Activated T-cell treated with anti-CD3 and anti-CD28 coated beads, Interleukin-2, amount 50 U/mL, for 1 hour (primary cell): ENCODE data around the gene FBXO31.
A peak's percentile ranks its signal among the peaks of the same experiment; 100 is the strongest.

Source experiments
- DNase-seq: peaks from one replicate; pipeline ENCODE4 v3.0.0-alpha.2; 2020

FBXO31 gene

DNA sequence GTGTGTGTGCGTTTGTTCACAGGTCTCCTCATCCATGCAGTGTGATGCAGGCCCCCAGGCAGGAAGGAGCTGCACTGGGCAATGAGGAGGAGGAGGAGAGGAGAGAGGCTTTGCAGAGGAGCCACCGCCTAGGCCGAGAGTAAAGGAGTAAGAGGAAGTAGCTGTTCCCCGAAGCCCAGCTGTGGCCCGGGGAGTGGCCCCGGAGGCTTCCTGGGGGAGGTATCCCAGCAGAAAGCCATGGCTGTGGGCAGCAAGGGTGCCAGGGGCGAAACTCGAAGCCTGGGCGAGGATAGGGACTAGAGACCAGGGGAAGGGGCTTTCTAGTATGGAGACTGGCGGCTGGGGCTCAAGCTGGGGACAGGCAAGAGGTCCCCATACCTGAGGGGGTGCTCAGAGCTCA lies 78.6 kb downstream of the FBXO31 start:
- no peak for DNase-seq

DNA sequence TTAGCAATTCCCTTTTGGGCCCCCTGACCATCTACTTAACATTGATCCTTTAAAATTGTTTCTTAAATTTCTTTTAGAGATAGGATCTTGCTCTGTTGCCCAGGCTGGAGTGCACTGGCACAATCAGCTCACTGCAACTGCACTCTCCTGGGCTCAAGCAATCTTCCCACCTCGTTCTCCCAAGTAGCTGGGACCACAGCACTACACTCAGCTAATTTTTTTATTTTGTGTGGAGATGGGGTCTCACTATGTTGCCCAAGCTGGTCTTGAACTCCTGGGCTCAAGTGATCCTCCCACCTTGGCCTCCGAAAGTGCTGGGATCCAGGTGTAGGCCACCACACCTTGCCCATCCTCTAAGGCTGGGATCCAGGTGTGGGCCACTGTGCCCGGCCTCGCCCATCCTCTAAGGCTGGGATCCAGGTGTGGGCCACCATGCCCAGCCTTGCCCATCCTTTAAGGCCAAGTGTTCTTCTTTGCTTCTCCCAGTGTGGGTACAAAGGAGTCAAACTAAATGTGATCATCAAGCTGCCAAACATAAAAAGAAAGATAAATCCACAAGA lies 79.5 kb downstream of the FBXO31 start:
- no peak for DNase-seq

- no peak for DNase-seq
Measured at GRCh38 chr16:87303431-87303930, 80.1 kb downstream of the FBXO31 start.

DNA sequence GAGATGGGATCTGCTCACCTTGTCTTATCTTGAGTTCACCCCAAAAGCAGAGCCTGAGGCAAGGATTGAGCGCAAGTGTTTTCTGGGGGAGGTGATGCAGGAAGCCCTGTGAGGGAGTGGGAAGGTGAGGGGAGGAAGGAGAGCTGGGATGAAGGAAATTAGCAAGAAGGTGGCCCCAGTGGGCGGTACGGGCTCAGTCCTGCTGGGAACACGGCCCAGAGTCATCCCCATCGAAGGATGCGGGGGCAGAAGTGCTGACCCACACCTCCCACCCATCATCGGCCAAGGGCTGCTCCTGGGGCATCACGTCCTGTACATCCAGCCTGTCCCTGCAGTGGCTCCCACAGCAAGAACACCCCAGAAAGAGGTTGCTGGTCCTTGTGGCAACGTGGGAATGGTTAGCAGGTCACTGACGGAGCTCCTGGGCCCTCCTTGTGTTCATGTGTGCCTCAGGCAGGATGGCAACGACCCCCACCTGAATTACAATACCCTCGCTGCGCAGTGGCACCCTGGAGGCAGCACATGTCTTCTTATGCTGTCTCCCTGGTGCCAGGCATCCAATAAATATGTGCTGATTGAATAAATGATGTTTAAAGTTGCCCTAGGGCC lies 84.6 kb downstream of the FBXO31 start:
- no peak for DNase-seq

GRCh38 chr16:87297918-87298631 lies 85.5 kb downstream of the FBXO31 start:
- peak; percentile 34 for DNase-seq

DNA sequence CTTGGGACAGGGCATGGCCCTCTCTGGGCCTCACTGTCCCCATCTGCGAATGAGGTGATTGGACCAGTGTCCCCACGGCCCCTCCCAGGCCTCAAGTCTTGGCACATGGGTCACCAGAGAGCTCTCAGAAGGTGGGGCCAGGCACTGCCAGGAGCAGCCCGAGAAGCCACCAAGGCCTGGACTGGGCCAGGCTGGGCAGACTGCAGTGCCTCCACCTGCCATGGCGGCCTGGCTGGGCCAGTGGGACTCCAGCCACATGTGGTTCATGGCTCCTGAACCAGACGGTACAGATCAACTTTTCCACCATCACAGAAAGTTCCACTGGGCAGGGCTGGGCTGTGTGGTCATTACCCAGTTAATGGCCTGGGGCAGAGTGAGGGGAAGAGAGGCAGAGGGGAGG lies 86.2 kb downstream of the FBXO31 start:
- DNase-seq = no peak

GRCh38 chr16:87295661-87296531 lies 87.7 kb downstream of the FBXO31 start:
- DNase-seq = no peak

DNA sequence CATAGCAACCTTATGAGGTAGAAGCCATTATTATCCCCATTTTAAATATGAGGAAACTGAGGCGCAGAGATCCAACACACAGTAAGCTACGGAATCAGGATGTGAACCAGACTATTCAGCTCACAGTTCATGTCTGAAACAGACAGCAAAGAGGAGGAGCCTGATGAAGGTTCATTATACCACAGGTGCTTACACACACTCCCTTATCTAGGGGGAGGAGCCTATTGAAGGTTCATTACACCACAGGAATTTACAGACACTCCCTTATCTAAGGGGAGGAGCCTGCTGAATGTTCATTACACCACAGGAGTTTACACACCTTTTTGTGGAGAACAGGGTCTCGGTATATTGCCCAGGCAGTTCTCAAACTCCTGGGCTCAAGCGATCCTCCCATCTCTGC lies 88.3 kb downstream of the FBXO31 start:
- no peak for DNase-seq

GRCh38 chr16:87293990-87294389 lies 89.6 kb downstream of the FBXO31 start:
- DNase-seq = no peak

DNA sequence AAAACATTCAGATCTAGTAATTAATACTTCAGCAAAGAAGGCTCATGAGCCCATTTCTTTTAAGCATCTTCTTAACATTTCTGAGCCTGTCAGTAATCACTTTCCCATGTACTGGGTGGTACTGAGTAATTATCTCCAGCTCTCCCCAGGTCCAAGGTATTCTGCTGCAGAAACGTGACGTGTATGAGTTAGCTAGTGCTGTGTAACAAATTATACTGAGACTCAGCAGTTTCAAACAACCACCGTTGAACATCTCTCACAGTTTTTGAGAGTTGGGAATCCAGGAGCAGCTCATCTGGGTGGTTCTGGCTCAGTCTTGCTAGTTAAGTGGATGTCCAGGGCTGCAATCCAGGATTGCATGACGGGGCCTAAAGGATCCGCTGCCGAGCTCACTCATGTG lies 91.6 kb downstream of the FBXO31 start:
- no peak for DNase-seq

DNA sequence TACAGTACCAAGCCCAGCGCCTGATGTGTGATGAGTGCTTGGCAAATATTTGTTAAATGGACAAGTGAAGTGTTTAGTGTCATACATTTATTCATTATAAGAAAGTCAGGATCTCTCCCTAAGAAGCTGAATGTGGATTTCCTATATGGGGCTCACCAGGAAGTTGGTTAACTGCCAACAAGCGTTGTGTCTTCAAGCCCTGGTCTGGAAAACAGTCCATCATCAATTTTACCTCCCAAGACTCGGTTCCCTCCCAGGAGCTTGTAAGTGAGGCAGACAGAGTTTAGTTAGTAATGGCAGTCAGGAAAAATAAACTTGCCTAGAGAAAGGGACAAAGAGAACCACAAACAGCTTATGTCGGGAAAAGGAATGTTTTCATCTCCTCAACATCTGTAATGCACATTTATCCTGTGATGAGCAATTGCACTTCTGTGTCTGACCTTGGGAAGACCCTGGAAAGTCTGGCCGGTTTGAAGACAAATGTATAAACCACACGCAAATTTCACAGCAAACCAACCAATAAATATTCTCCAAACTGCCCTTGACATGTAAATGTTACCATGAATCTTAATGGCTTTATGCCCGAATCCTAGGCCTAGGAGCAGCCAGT lies 94.7 kb downstream of the FBXO31 start:
- DNase-seq = no peak

GRCh38 chr16:87286839-87287626 lies 96.5 kb downstream of the FBXO31 start:
- DNase-seq = no peak

DNA sequence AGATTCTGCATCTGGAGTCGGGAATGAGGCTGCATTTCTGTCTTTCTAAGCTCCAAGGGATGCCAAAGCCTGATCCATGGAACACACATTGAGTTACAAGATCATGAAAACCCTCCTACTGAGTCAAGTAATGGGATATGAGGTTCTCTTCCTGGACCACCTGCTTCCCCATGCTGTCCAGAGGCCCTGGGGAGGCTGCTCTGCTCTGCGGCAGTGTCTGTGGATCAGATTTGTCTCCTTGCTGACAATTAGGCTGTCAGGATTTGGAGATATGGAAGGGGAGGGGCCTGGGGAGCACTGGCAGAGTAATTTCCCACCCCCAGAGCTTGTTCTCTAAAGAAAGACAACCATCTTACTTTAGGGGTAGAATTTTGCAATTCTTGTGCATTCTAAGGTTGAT lies 99.4 kb downstream of the FBXO31 start:
- DNase-seq = no peak

- DNase-seq = no peak
Measured at GRCh38 chr16:87279094-87279658, 104.4 kb downstream of the FBXO31 start.

DNA sequence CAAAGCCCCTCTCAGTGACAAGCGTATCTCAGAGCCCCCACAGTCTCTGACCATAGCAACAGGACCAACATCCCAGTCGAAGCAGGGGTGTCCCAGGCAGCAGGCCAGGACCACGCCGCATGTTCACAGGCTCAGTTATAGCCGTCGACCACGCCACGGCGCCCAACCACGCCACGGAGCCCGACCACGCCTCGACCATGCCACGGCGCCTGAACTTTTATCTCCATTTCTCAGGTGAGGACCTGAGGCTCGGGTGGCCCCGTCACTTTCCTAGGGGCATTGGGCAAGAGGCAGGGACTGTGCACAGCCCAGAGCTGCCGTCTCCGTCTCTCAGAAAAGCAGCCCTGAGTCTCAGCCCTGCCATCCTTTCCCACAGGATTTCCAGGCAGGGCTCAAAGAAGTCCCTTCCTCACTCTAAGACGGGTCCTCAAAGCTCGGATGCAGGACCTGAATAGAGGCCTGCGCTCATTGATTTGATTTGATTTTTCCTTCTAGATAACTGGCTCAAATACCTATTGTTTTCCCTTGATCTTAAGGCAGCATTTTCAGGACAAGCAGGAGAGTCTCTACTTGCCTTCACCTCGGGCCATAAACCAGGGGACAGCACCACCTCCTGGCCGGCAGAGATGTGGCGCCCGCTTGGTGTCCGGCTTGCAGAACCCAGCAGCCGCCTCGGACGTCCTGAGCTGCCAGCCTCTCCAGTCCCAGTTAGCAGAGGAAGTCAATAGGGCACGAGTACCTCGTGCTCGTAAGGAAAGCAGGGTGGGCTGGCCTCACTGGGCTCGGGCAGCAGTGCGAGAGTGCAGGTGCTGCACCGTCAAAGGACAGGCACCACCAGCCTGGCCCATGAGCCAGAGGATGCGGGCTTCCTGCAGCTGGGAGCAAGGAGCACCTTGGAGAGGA lies 105.1 kb downstream of the FBXO31 start:
- DNase-seq = peak; percentile 35
